IPS-NIHi7 (cell line): ENCODE measurements around the gene PXMP2.
A peak's percentile ranks its signal among the peaks of the same experiment; 100 is the strongest.

Experiments
- DNase-seq: peaks from one replicate; pipeline ENCODE4 v3.0.0; 2012; ENCODE audit warnings: mixed read lengths; ENCODE audit errors: extremely low spot score

The PXMP2 gene

GRCh38 chr12:132687211-132688164 is at the start of gene PXMP2, which contains the start of gene POLE:
PXMP2 (plus strand) TSS chr12:132687587; CDS start chr12:132687671, 84 bp downstream.
POLE (minus strand) TSS chr12:132687342; CDS start chr12:132687315, 27 bp downstream.
- DNase-seq = peak; percentile 98

- DNase-seq = no peak
These were observed 49.6 kb upstream of the PXMP2 start for GRCh38 chr12:132637811-132638210.

- peak; percentile 77 for DNase-seq
These were observed 48.6 kb upstream of the PXMP2 start for GRCh38 chr12:132638541-132639408.

- DNase-seq = no peak
These were observed 47.3 kb upstream of the PXMP2 start for GRCh38 chr12:132639956-132640520.

GRCh38 chr12:132640936-132641335 is 46.5 kb upstream of the PXMP2 start:
- DNase-seq = no peak

- no peak for DNase-seq
These were observed 45.4 kb upstream of the PXMP2 start for GRCh38 chr12:132641811-132642650.

GRCh38 chr12:132642846-132643835 is 44.2 kb upstream of the PXMP2 start:
- no peak for DNase-seq

- DNase-seq = no peak
These were observed 40.5 kb upstream of the PXMP2 start for GRCh38 chr12:132646850-132647249.

GRCh38 chr12:132647858-132648257 is 39.5 kb upstream of the PXMP2 start:
- DNase-seq = no peak

- no peak for DNase-seq
These were observed 38.7 kb upstream of the PXMP2 start for GRCh38 chr12:132648616-132649225.

- no peak for DNase-seq
These were observed 38.0 kb upstream of the PXMP2 start for GRCh38 chr12:132649226-132649945.

GRCh38 chr12:132651444-132652100 is 35.8 kb upstream of the PXMP2 start:
- DNase-seq = no peak

- DNase-seq = no peak
These were observed 33.7 kb upstream of the PXMP2 start for GRCh38 chr12:132653567-132654290.

GRCh38 chr12:132657004-132657727 is 30.2 kb upstream of the PXMP2 start:
- no peak for DNase-seq

- DNase-seq = no peak
These were observed 29.1 kb upstream of the PXMP2 start for GRCh38 chr12:132658149-132658894.

GRCh38 chr12:132659146-132659545 is 28.2 kb upstream of the PXMP2 start:
- DNase-seq = no peak
